Measurements from ENCODE around the gene RFT1.

Gene RFT1

GRCh38 chr3:53149699-53150098 lies 19.5 kb upstream of the RFT1 start:
- no peak for DNase-seq

DNA sequence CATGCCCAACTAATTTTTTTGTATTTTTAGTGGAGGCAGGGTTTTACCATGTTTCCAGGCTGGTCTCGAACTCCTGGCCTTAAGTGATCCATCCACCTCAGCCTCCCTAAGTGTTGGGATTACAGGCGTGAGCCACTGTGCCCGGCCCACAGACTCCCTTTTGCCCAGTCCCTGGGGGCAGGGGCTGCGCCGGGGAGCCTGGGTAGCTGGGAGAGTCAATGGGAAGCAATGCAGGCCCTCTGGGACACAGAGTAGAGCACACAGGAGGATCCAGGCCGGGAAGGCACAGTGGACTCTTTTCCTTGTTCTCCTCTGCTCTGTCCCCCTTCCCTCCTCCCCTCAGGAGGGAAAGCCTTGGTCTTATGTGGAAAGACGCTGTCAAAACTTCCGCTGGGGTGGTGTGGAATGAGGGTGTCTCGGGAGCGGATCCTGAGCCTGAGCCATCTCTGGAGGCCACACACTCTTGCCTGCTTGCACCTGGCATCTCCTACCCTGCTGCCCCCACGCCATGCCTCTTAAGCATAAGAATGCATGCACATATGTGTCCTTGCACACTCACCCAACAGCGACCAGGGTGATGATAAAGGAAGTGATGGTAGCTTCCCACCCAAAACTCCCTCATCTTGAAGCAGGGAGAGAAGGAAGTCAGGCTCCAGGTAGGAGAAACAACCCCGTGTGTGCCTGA lies 18.9 kb upstream of the RFT1 start:
- no peak for DNase-seq

DNA sequence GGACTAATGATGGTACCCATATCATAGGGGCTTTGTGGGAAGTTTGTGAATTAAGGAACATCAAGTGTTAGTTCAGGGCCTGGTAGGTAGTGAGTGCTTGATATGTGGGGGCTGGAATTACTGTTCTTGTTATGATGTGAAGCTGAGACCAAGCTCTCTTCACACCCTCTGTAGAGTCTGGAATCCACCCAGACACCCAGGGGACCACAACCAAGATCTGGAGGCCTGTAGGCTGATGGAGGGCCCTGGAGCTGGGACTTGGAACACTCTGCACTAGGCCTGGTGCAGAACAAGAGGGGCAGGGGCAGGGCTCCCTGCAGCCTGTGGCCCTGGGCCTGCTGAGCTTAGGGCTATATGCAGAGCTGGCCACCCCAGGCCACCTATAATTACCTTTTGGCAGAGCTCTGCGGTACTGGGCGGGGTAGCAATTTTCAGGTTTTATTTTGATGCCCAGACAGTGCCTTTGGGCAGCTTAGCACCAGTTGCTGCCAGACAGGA lies 17.7 kb upstream of the RFT1 start:
- no peak for DNase-seq

DNA sequence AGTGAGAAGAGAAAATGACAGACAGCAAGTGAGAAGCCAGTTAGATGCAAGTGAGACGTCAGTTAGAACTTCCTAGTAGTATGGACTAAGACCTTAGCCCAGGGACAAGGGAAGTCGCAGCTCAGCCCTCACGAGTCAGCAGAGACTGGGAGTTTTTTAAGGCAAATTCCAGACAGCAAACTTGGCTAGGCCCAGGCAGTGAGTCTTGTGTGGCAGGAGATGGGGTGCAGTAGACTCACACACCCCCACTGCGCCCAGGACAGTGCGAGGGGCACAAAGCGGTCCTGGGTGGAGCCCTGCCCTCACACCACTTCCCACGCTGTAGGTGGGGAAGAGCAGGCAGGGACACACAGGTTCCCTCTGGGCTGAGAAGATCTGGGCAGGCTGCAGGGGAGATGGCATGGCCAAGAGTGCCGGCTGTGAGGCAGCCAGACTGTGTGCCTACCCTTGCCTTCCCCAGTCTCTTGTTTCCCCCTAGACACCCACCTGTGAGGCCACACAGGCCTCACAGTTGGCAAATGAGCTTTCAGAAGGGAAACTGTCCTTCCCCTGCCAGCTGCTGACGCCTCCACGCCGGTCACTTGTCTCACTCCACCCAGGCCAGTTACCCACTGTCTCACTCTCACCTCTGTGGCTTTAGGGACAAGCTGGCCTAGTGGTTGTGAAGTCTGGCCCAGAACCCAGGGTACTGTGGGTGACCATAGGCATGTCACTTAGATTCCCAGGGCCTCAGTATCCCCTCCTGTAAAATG lies 17.1 kb upstream of the RFT1 start:
- peak in 1 of 2 experiments; percentile 30 for DNase-seq

- no peak for DNase-seq
Measured at GRCh38 chr3:53146319-53146891, 16.2 kb upstream of the RFT1 start.

DNA sequence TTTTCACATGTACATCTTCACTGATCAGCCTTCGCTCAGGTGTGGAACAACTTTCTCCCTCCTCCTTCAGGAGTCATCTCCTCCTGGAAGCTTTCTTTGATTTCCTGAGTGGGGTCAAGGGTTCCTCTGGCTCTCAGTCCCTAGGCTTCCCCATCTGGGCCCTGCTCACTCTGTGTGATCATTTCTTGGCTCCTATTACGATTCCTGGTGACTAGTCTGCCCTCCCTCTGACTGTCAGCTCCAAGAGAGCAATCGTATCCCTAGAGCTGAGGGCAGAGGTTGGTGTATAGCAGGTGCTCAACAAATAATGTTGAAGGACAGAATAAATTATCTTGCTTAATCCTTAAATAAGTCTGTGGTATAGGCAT lies 15.5 kb upstream of the RFT1 start:
- no peak for DNase-seq

- DNase-seq, result no peak
Measured at GRCh38 chr3:53144862-53145712, 14.9 kb upstream of the RFT1 start.

DNA sequence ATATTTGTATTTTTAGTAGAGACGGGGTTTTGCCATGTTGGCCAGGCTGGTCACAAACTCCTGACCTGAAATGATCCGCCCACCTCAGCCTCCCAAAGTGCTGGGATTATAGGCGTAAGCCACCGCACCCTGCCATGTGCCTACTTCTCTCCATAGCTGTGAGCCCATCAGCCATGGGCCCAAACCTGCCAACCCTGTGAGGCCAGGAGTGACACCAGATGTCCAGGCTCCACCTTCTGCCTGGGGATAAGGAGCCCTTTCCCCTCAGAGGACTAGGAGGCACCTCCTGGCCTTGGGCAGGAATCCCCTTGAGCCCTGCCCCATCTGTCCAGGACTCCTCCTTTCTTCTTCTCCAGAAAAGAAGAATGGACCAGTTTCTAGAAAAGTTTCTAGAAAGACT lies 14.2 kb upstream of the RFT1 start:
- DNase-seq, result no peak

DNA sequence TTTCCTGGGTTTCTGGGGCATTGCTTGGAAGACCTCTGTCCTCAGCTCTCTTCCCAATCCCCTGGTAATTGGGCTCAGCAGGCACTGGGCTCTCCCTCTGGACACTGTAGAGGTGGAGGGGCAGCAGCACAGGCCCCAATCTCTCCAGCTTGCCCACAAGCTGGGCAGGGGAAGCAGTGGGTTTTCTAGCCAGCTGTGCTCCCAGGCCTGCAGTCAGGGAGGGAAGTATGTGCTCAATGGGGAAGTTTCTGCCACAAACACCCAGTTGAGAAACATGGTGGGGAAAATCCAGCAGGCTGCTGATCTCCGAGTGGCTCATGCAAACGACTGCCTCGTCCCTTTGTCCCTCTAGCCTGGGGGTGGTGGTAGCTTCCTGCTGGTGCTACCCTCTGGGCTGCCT lies 12.8 kb upstream of the RFT1 start:
- peak; percentile 93 to 95 for DNase-seq

DNA sequence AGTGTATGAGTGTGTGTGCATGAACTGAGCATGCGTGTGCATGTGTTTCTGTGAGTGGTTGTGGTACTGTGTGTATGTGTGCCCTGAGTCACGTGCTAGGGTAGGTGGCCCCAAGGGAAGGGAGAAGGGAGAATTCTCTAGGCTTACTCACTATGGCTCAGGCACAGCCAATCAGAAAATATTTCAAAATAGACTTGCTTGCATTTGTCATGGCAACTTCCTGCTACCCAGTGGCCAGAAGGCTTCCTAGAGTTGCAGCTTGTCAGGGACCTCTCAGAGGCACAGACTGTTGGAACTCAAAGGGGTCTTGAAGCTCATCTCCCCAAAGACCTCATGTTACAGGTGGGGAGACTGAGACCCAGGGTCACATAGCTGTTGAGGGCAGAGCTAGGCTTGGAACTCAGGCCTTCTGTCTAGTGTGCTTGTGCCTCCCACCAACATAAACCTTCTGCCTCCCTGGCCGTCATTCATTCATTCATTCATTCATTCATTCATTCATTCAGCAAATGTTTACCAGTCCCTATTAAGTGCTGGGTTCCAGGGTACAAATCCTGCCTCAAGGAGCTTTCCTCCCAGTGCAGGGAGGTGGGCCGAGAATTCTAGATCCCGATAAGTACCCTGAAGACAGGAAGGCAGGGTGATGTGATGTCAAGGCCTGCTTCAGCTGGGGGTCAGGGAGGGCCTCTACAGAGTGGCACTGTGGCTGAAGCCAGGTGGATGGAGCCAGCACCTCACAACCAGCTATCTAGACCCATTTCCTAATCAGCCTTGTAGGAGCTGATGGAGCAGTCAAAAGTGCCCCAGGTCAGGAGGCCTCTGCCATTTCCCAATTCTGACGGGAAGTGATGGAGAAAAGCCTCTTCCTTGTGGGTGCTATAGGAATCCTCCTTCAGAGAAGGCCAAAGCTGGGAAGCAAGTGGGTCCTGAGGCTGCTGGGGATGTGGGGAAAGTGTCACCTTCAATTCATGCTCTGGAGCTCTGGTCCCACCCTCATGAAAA lies 10.9 kb upstream of the RFT1 start:
- peak; percentile 97 for DNase-seq

DNA sequence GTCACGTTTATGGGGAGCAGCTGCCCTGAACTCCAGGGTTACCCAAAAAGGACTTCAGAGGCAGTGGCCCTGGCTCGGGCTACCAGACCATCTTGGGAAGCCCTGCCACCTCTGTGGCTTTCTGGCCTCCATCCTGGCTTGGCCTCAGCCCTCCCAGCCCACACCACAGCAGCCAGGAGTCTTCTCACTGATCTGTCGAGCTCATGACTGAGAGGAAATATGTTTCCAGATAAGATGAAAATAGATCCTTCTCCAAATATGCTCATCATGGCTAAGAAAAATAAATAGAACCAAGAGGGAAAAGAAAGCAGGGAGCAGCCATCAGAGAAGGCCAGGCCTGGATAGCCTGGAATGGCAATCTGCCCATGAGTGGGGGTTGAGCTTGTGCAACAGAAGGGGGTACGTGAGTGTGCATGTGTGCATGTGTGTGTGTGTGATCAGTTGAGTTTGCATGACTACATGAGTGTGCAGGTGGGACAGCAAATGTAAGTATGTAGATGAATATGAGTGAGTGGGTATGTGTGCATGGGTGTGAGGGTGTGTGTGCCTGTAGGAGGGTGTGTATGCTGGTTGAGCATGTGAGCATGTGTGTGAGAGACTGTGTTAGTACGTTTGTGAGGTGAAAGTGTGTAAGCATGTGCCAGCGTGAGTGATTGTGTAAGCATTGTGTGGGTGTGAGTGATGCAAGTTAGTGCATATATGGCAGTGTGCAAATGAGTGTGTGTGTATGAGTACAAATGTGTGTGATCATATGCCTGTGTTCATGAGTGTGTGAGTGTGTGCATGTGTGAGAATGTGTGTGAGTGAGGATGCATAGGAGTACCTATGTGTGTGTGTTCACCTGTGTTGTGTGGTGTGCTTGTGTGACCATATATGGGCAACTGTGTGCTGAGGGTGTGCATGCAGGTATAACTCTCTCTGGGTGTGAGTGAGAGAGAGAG lies 9.9 kb upstream of the RFT1 start:
- DNase-seq, result no peak

- DNase-seq, result peak; percentile 77 to 79
Measured at GRCh38 chr3:53137835-53138446, 7.7 kb upstream of the RFT1 start.

DNA sequence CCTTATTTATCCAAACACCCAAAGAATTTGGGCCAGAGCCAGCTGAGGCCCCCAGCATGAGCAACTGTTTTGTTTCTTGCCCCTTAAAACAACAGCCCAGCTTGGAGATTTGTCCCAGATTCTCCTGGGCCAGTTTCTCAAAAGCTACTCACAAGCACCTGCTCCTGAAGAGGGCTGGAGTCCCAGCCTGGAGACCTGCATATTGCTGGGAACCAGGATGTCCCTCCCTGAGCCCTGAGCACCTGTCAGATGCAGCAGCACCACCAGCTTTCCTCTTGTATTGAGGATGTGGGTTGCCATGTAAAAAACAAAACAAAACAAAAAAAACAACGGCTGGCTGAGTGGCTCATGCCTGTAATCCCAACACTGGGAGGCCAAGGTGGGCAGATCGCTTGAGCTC lies 7.0 kb upstream of the RFT1 start:
- no peak for DNase-seq

GRCh38 chr3:53134631-53135232 lies 4.5 kb upstream of the RFT1 start:
- DNase-seq, result peak; percentile 82 to 89

GRCh38 chr3:53132347-53132746 lies 2.1 kb upstream of the RFT1 start:
- DNase-seq, result no peak

DNA sequence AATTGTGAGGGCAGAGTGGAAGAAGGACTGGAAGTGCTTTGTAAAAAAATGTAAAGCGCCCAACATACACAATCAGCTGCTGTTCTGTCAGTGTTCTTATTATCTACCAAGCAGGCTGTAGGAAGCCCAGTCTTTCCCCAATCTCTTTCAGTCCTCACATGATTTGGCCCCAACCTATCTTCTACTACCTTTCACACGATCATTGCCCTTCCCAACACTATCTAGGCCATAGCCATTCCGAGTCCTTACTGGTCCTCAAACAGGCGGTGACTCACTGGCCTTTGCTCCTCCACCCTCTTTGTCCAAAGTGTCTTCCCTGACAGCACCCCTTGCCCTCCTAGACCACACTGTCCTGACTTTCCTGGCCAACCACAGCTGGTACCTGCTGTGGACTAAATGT lies 861 bp upstream of the RFT1 start:
- no peak for DNase-seq

- no peak for DNase-seq
Measured at GRCh38 chr3:53129344-53129743, 891 bp downstream of the RFT1 start.

- no peak for DNase-seq
Measured at GRCh38 chr3:53126601-53127000, 3.6 kb downstream of the RFT1 start.

- no peak for DNase-seq
Measured at GRCh38 chr3:53123953-53124352, 6.3 kb downstream of the RFT1 start.

DNA sequence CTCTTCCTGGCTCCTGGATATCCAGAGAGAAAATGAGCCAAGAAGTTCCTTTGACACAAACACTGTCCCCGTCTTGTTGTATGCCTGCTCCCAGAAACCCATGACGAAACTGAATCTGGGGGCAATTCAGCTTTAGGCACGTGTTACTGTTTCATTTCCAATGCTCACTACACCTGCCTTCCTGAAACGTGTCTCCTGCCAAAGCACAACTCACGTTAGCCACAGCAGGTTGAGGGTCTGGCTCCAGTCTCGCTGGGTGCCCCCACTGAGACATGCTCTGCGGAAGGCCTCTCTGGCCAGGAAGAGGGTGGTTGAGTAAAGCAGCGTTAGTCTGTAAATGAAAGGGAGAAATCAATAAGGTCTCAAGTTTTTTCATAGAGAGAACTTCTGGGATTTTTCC lies 6.7 kb downstream of the RFT1 start:
- no peak for DNase-seq
